ENCODE measurements around the gene MPO.

DNA sequence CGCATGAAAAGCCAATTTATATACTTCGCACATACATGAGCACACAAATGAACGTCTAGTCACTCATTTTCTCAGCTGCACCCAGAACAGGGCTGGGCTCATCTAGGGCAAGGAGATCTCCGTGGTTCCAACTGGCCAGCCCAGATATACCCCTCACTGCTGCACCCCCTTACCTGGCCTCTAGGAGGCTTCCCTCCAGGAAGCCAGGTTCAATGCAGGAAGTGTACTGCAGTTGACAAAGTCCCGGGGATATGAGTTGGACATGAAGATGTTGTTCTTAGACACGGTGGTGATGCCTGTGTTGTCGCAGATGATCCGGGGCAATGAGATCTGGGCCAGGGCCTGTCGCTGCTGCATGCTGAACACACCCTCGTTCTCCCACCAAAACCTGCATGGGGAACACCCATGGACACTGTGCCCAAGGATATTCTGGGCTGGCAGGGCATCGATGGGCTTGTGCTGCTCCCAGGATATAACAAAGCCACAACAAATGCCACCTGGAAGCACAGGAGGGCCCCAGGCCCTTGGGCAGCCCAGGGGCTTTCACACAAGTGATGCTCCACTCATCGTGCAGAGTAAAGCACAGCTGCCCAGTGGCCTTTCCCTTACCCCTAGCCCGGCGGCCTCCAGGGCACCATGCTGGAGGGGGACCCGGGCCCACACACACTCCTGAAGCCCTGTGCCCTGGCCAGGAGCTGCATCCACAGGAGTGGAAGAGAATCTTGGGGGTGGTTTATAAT is 10.1 kb downstream of the MPO start:
- TF ChIP-seq CTCF (IDR thresholded peaks at IDR 0.05) (no peak), POLR2A (IDR thresholded peaks at IDR 0.05) (no peak)
